Measurements from ENCODE around the gene OSGEPL1. TPM values are rescaled to one million over a fixed set of nuclear protein-coding genes. Genes with fewer than 3 reads are reported as not detected.

The OSGEPL1 gene
- polyA plus RNA-seq, 3 donors, result 2.1 to 2.9 (median 2.6) TPM

GRCh38 chr2:189797902-189798301 lies 35.3 kb upstream of the OSGEPL1 start:
- no peaks in the 10 kb centered on the region for H3K79me2 ChIP-seq (ENCODE audit: insufficient read depth, low read length)
- H3K27ac ChIP-seq (ENCODE audit: low read depth in 1 of 2, low read length in 2 of 2), result peak overlapping the region in 1 of 2 donors; percentile 14
- no peak for DNase-seq
- no peaks in the 10 kb centered on the region for H3K9me3 Mint-ChIP-seq
- no peak overlapping the region for H3K4me3 ChIP-seq (replicated peaks in 1 of 3; ENCODE audit: low read depth in 2 of 3, low read length in 3 of 3)
- peaks cover 34 to 39% of the 10 kb centered on the region in 2 donors for H3K36me3 Mint-ChIP-seq
- peaks cover 43 to 68% of the 10 kb centered on the region in 2 donors for H3K36me3 ChIP-seq (replicated peaks in 1 of 2; ENCODE audit: control insufficient read depth in 1 of 2, insufficient read depth in 2 of 2, low read length in 2 of 2)
- intact Hi-C loops (cut with micrococcal nuclease), result no loop called here
- H3K4me2 ChIP-seq (replicated peaks; ENCODE audit: extremely low read depth, low read length, poor library complexity, severe bottlenecking), result no peak overlapping the region
- no peaks in the 10 kb centered on the region for H3K4me1 ChIP-seq (ENCODE audit: control insufficient read depth in 1 of 2, insufficient read depth in 2 of 2, low read length in 2 of 2)
- H2AFZ ChIP-seq (ENCODE audit: insufficient read depth, low read depth, low read length, poor library complexity, severe bottlenecking), result no peak overlapping the region
- no peaks in the 10 kb centered on the region for H3K27me3 ChIP-seq (ENCODE audit: control insufficient read depth in 2 of 2, insufficient read depth in 2 of 2, low read length in 2 of 2)
- no peak overlapping the region for H3K4me3 Mint-ChIP-seq
- H3K4me1 Mint-ChIP-seq, result peaks cover 7% of the 10 kb centered on the region
- no peaks in the 10 kb centered on the region for H3K9me3 ChIP-seq (replicated peaks in 1 of 2; ENCODE audit: control insufficient read depth in 1 of 2, insufficient read depth in 1 of 2, low read length in 2 of 2)
- H3K27ac Mint-ChIP-seq, result no peak overlapping the region
- 87% methylated on average over 5 of the region's 6 CpGs for WGBS (ENCODE audit: insufficient coverage)
- peak overlapping the region; percentile 1 for H3K9ac ChIP-seq (ENCODE audit: insufficient read depth, low read length, poor library complexity, severe bottlenecking)
- H4K20me1 ChIP-seq (ENCODE audit: insufficient read depth, low read length), result no peaks in the 10 kb centered on the region
- no peak for TF ChIP-seq CTCF (IDR thresholded peaks at IDR 0.05)
- no peaks in the 10 kb centered on the region for H3K27me3 Mint-ChIP-seq (ENCODE audit: low read depth in 3 of 3)

GRCh38 chr2:189794310-189794709 lies 31.7 kb upstream of the OSGEPL1 start:
- no peak overlapping the region for H3K4me3 ChIP-seq (replicated peaks in 1 of 3; ENCODE audit: low read depth in 2 of 3, low read length in 3 of 3)
- H3K27me3 ChIP-seq (ENCODE audit: control insufficient read depth in 2 of 2, insufficient read depth in 2 of 2, low read length in 2 of 2), result no peaks in the 10 kb centered on the region
- DNase-seq, result no peak
- Mint-ChIP-seq H3K27ac (no peak overlapping the region), H3K4me1 (peaks cover 7% of the 10 kb centered on the region), H3K4me3 (no peak overlapping the region), H3K27me3 (ENCODE audit: low read depth in 3 of 3) (no peaks in the 10 kb centered on the region), H3K9me3 (no peaks in the 10 kb centered on the region), H3K36me3 (peaks cover 35 to 36% of the 10 kb centered on the region in 2 donors)
- H4K20me1 ChIP-seq (ENCODE audit: insufficient read depth, low read length), result no peaks in the 10 kb centered on the region
- TF ChIP-seq CTCF (IDR thresholded peaks at IDR 0.05), result no peak
- H2AFZ ChIP-seq (ENCODE audit: insufficient read depth, low read depth, low read length, poor library complexity, severe bottlenecking), result no peak overlapping the region
- H3K4me1 ChIP-seq (ENCODE audit: control insufficient read depth in 1 of 2, insufficient read depth in 2 of 2, low read length in 2 of 2), result no peaks in the 10 kb centered on the region
- intact Hi-C loops (cut with micrococcal nuclease), result no loop called here
- no peaks in the 10 kb centered on the region for H3K9me3 ChIP-seq (replicated peaks in 1 of 2; ENCODE audit: control insufficient read depth in 1 of 2, insufficient read depth in 1 of 2, low read length in 2 of 2)
- WGBS (ENCODE audit: insufficient coverage), result no CpG with 5 or more reads among the region's 1 CpG
- H3K9ac ChIP-seq (ENCODE audit: insufficient read depth, low read length, poor library complexity, severe bottlenecking), result no peak overlapping the region
- H3K36me3 ChIP-seq (replicated peaks in 1 of 2; ENCODE audit: control insufficient read depth in 1 of 2, insufficient read depth in 2 of 2, low read length in 2 of 2), result peaks cover 36 to 61% of the 10 kb centered on the region in 2 donors
- H3K27ac ChIP-seq (ENCODE audit: low read depth in 1 of 2, low read length in 2 of 2), result no peak overlapping the region
- no peak overlapping the region for H3K4me2 ChIP-seq (replicated peaks; ENCODE audit: extremely low read depth, low read length, poor library complexity, severe bottlenecking)
- H3K79me2 ChIP-seq (ENCODE audit: insufficient read depth, low read length), result peaks cover 14% of the 10 kb centered on the region
